HG03039 (cell line): ENCODE data around the gene CYP3A7.
"Not testable (repeated sequence)": the region's sequence is repeated elsewhere in the genome, so short reads cannot be mapped to it uniquely, and the experiment has no call there.

Source experiments
- ATAC-seq: cut with Tn5 transposase; IDR thresholded peaks from one replicate; pipeline ENCODE4 v1.9.1; 2021; ENCODE audit warnings: mild to moderate bottlenecking, moderate library complexity; ENCODE audit not compliant: unreplicated experiment

Gene CYP3A7

DNA sequence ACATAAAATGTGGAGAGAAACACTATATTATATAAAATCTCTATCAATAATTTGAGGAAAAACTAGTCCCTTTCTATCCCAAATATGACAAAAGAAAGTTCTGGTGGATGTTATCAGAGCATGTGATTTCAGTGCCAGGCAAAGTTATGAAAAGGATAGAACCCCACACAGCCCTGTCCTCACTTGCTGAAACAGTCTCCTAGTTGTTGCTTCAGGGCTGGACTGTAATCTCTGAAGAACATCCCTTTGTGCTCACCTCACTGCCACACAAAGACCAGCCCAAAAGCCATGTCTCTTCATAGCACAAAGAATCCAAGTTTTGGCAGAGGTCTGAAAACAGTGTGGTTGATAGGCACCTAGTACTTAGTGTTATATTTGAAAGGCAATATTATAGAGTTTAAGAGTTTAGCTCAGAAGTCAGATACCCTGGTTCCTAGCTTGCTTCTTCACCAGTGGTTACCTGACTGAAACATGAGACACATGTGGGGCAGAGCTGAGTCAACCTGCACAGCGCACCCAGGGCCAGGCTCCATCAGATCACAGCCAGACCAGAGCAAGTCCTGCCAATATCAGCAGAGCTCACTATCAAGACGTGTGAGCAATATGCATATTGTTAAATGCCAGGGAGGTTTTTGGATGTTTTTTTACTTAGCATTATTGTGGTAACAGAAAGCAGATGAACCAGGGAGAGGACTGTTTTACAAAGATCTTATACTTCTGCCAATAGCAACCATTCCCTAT, 25.0 kb downstream of the CYP3A7 start:
- no peak for ATAC-seq

DNA sequence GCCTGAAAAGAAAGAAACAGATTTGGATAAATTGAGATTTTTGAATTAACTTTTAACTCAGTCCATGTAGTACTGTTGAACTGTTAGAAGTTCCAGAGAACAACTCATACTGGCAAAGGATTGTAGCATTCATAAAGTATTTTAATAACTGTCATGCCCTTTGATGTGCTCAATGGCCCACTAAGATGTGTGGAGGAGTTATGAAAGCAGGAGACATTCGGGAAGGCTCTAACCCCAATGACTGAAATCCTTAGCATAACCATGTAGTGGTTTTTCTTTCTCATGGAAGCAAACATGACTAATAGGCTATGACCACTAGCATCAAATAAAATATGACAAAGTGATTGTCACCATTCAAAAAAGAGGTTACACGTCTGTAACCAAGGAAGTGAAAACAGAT, 25.7 kb downstream of the CYP3A7 start:
- no peak for ATAC-seq

DNA sequence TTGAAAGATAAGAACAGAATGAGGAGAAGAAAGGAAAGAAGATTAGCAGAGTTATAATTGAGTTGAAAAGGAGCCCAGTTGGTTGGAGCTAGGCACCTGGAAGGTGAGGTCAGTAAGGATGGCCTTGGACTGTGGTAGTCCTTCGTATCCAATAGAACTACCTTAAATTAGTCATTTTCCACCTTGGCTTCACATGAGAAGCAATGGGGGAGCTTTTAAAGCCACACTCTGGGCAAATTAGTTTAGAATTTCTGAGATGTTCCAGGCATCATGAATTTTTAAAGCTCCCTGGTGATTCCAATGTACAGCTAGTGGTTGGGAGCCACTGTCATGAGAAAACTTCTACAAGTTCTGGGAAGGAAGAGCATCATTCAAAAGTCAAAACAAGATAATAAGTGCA, 27.9 kb downstream of the CYP3A7 start:
- ATAC-seq: no peak

DNA sequence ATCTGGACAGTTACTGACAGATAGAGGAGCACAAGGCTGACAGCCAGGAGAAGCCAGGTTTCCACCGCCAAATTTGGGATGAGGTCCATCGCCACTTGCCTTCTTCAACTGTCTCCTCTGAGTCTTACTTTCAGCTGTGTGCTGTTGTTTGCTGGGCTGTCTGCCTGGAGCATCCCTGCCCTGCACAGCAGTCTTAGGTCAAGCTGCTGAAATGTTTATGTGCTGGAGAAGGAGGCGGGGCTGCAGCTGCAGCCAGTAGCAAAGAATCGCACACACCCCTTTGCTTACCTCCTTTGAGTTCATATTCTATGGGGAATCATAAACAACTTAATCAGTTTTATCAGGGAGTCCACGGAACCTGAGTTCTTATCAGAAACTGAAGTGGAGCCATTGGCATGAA, 35.0 kb downstream of the CYP3A7 start:
- ATAC-seq: no peak

DNA sequence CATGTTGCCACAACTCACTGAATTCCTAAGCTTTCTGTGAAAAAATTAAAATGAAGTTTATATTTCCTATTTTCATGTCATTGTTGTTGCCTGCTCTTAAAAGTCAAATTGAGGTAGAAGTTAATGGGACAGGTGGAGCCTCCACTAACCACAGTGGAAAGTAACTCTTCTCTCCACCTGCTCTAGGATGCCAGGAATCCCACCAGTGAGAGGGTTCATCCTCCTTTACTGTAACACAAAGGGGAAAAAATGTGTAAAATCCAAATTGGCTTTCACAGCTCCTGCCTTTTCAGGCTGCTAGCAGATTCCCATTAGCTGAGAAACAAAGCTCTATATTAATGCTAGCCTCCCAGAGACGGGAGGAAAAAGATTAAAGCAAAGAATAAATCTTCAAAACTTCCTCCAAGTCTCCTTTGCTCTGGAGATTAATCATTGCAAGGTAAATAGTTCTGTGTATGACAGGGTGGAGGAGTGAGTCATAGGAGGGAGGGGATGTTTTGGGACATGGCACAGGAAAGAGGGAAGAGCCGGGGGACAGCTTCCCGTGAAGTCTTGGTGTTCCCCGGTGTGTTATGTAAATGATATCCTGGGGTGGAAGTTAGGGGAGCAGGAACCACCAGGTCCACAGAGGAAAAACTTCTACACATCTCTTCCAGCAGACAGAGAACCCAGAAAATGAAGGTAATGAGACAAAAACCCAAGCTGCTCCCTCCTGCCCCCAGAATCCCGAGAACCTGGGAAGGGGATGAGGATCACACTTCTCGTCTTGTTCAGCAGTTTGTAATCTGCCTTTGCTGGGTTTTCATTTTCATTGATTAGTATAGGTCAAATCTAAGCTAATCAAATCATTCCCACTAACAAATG, 35.9 kb downstream of the CYP3A7 start:
- ATAC-seq: not testable (repeated sequence)

DNA sequence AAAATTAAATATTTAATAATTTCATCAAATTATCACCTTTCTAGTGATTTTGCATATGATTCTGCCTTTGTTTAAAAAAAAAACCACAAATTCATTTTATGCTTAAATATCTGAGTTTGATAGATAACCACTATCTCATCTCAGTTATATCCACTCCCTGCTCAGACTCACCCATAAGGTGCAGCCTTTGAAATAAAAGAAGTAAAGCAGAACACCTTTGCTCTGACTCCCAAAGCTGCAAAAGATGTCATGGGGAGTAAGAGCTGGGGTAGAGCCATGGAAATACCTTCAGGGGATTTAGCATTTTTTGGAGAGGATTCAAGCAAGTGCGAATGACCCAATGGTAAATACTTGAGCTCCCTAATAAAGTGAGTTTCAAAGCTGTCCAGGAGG, 40.1 kb downstream of the CYP3A7 start:
- ATAC-seq: no peak

DNA sequence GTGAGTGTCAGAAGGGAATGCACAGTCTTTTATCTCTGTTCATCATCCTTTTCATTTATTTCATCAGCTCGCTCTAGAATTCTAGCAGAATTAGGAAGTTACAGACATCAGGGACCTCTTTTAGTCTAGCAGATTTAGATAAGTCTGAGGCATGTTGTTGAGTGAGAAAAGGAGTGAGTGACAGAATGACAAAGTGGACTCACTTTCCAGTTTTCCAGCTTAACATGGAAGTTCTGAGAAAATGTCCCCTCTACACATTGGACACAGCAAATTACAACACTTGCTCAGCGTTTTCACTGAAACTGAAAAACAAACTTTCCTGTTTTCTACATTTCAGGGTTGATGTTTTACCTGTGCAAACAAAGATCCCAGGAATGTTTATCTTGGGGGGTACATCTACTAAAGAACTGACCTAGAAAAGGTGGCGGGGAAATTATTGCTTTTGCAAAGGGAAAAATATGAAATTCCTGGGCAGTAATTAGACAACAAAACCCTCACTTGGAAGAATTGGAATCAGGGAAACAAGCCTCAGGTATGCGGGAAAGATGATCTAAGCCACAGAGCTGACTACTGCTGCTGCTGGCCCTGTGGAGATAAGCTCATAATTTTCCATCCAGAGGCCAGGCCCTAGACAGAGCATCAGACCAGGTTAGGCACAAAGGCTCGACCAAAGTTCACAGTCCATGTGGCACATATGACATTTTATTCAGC, 40.6 kb downstream of the CYP3A7 start:
- no peak for ATAC-seq

DNA sequence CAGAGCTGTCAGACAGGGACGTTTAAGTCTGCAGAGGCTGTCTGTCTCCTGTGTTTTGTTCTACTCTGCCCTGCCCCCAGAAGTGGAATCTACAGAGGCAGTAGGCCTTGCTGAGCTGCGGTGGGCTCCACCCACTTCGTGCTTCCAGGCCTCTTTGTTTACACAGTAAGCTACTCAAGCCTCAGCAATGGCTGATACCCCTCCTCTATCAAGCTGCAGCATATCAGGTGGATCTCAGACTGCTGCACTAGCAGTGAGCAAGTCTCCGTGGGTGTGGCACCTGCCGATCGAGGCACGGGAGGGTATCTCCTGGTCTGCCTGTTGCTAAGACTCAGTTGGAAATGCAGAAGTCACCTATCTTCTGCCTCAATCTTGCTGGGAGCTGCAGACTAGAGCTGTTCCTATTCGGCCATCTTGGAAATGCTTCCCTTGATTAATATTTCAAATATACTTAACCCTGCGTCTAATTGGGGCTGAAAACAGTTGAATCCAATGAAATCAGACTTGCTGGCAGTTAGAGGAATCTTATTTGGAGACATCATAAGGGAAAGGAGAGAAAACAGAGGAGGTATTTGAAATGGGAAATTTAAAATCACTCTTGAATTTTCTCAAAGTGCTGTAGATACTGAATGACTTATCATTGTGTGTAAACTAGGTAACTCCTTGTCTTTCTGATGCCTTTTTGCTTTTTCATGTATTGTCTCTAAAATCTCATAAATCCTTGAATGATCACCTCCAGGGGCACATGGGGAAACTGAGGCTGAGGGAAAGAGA, 41.4 kb downstream of the CYP3A7 start:
- ATAC-seq: no peak

DNA sequence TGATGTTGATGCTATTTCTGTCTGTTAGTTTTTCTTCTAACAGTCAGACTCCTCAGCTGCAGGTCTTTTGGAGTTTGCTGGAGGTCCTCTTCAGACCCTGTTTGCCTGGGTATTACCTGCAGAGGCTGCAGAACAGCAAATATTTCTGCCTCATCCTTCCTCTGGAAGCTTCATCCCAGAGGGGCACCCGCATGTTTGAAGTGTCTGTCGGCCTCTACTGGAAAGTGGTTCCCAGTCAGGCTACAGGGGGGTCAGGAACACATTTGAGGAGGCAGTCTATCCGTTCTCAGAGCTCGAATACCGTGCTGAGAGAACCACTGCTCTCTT, 41.9 kb downstream of the CYP3A7 start:
- ATAC-seq: no peak

DNA sequence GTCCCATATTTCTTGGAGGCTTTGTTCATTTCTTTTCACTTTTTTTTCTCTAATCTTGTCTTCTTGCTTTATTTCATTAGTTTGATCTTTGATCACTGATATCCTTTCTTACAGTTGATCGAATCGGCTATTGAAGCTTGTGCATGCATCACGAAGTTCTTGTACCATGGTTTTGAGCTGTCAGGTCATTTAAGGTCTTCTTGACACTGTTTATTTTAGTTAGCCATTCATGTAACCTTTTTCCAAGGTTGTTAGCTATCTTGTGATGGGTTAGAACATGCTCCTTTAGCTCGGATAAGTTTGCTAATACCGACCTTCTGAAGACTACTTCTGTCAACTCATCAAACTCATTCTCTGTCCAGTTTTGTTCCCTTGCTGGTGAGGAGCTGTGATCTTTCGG, 42.4 kb downstream of the CYP3A7 start:
- not testable (repeated sequence) for ATAC-seq

DNA sequence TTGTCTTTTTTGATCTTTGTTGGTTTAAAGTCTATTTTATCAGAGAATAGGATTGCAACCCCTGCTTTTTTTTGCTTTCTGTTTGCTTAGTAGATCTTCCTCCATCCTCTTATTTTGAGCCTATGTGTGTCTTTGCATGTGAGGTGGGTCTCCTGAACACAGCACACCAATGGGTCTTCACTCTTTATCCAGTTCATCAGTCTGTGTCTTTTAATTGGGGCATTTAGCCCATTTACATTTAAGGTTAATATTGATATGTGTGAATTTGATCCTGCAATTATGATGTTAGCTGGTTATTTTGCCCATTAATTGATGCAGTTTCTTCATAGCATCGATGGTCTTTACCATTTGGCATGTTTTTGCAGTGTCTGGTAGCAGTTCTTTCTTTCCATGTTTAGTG, 43.3 kb downstream of the CYP3A7 start:
- ATAC-seq: not testable (repeated sequence)

DNA sequence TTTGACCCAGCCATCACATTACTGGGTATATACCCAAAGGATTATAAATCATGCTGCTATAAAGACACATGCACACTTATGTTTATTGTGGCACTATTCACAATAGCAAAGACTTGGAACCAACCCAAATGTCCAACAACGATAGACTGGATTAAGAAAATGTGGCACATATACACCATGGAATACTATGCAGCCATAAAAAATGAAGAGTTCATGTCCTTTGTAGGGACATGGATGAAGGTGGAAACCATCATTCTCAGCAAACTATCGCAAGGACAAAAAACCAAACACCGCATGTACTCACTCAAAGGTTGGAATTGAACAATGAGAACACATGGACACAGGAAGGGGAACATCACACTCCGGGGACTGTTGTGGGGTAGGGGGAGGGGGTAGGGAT, 44.1 kb downstream of the CYP3A7 start:
- ATAC-seq: not testable (repeated sequence)

DNA sequence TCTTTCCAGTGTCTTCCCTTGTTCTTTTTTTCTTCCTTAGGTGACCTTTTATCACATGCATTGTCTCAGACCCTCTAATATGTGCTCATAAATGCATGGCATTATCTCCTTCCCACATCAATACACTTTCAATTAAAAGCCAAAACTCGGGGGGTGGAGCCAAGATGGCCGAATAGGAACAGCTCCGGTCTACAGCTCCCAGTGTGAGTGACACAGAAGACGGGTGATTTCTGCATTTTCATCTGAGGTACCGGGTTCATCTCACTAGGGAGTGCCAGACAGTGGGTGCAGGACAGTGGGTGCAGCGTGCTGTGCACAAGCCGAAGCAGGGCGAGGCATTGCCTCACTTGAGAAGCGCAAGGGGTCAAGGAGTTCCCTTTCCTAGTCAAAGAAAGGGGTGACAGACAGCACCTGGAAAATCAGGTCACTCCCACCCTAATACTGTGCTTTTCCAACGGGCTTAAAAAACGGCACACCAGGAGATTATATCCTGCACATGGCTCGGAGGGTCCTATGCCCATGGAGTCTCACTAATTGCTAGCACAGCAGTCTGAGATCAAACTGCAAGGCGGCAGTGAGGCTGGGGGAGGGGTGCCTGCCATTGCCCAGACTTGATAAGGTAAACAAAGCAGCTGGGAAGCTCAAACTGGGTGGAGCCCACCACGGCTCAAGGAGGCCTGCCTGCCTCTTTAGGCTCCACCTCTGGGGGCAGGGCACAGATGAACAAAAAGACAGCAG, 49.0 kb downstream of the CYP3A7 start:
- ATAC-seq: not testable (repeated sequence)

DNA sequence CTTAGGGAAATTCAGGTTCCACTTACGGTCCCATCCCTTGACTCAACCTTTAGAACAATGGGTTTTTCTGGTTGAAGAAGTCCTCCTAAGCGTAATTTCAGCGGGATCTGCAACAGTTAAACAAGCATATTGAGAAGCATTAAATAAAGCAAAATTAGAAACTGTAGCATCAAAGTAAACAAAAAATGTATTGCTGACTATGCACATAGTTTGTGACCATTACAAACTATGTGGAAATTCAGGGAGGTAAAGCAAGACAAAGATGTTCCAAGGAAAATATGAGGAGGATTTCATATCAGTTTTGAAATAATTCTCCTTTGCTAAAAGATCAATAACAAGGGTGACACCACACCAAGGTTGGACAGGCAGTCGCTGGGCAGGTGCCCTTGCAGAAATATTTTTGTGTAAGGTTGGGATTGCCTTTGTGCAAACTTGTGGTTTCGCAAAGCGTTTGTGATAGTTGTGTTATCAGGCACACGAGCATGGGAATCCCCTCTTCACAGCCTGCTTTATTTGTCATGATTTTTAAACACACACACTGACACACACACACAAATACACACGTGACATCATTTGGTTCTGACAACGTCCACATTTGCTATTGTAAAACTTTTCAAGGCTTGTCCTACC, 49.8 kb downstream of the CYP3A7 start:
- ATAC-seq: no peak

DNA sequence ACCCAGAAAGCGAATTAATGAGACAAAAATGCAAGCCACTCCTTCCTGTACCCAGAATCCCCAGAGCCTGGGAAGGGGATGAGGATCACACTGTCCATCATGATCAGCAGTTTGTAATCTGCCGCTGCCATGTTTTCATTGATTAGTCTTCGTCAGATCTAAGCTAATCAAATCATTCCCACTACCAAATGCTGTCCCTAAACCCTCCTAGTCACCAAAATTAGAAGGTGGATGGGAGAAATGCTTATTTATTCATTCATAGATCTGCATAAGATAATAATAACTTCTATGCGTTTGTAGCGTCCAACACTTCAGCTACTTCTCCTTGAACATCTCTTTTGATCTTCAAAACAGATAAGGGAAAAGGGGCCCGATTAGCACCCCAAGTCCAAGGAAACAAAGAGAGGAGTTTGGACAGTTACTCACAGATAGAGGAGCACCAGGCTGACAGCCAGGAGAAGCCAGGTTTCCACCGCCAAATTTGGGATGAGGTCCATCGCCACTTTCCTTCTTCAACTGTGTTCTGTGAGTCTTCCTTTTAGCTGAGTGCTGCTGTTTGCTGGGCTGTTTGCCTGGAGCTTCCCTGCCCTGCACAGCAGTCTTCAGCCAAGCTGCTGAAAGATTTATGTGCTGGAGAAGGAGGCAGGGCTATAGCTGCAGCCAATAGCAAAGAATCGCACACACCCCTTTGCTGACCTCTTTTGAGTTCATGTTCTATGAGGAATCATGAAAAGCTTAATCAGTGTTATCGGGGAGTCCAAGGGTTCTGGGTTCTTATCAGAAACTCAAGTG, 55.4 kb downstream of the CYP3A7 start, which contains the start of gene CYP3A5:
CYP3A5 (minus strand) TSS at position 597 of the 792 bp plus-strand sequence; CDS start at position 497, 100 bp downstream.
- no peak for ATAC-seq

DNA sequence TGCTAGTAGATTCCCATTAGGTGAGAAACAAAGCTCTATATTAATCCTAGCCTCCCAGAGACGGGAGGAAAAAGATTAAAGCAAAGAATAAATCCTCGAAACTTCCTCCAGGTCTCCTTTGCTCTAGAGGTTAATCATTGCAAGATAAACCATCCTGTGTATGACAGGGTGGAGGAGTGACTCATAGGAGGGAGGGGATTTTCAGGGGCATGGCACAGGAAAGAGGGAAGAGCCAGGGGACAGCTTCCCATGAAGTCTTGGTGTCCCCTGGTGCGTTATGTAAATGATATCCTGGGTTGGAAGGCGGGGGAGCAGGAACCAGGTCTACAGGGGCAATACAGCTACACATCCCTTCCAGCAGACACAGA, 56.0 kb downstream of the CYP3A7 start:
- no peak for ATAC-seq

DNA sequence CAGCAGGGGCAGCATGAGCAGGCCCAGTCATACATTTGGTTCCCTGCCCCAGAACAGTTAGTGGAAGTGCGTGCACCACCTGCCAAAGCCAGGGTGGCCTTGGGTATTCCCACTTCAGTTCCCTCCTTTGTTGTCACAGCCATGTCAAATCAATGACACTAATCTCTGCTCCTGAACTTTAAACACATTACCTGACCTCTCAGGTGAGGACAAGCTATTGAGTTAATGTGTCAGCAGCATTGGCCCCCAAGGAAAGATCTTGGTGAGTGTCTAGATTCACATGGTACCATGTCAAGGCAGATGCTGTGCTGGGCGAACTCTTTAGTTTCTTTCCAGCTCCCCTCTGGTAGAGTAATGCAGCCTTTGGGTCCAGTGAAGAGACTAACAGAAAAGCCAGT, 57.3 kb downstream of the CYP3A7 start:
- no peak for ATAC-seq

DNA sequence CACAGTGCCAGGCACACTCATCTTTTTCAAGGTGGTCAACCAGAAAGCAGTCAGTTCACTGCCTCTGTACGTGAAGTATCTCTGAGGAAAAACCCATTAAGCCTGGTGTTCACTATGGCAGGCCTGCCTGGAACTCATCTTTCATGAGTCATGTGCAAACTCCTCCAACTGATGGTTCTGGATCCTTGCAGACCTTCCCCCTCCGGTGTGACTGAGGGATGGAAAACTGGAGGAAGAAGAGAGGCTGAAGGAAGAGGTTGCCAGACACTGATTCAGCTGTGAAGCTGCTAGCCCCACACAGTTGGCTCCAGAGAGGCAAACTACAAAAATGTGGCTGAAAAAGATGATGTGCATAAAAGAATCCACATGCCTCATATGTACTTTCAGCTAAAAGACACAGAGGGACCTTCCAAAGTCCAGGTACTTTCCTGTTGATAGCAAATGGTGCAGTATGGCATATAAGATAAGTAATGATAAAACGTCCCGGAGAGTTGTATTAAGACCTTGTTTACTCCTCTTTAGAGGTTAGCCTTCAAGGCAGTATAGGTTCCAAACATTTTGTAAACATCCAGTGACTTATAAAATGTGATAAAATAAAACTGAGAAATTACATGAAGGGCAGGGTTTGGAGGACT, 57.9 kb downstream of the CYP3A7 start:
- ATAC-seq: no peak
